ENCODE measurements around the gene PDZRN4. TPM values are rescaled to one million over a fixed set of nuclear protein-coding genes. Genes with fewer than 3 reads are reported as not detected.

The PDZRN4 gene
- total and polyA plus RNA-seq, 2 of the 4 experiments (the other 2 are of a cell fraction): not detected

DNA sequence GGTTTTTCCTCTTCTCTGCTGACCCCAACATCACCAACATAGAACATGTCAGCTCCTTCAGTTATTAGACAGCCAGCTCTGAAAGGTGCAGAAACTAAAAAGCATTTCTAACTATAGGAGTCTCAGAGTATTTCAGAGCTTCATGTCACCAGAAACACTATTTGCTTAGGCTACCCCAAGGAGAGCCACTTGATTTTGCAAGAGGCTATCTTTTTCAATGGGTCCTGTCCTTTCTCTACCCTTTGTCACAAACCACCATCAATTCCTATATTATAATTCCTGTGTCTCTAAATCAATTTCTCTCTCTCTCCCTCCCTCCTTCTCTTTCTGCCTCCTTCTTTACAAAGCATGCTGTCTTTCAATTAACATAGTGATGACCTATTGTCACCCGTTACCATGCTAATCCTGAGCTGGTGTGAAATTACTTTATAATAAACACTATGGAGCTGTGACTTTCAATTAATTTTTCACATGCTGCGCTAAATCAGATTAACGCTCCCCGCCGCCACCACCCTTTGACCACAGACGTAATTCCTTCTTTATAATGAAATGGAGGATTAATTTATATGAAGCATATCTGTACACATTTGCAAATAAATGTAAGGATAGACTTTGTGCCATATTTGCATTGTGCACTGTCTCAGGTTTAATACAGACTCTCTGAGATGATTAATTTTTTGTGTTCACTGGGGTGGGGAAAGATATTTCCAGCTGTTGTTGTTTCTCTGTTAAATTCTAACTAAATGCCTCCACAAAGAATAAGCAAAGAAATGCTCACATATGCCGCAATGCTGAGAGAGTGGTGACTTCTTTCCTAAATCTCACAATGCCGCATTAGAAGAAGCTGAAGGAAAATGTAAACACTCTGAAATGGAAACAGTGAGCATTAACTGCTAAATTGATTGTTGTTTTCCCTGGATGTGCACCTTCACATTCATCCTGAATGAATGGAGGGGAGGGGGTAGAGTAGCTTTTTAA, 418.6 kb downstream of the PDZRN4 start:
- H2AK5ac ChIP-seq (ENCODE audit: low read depth, low read length): no peak overlapping the region
- no peak overlapping the region for H2BK5ac ChIP-seq (ENCODE audit: low read depth, low read length, poor library complexity, severe bottlenecking)
- no peaks in the 10 kb centered on the region for H3K27me3 ChIP-seq (ENCODE audit: control insufficient read depth, insufficient read depth, low read length)
- H3K9me1 ChIP-seq (ENCODE audit: insufficient read depth, low read length): no peaks in the 10 kb centered on the region
- ATAC-seq (ENCODE audit: low read depth) (no peak), DNase-seq (no peak)
- no peak overlapping the region for H2BK15ac ChIP-seq (ENCODE audit: low read depth, low read length)
- intact Hi-C loops (cut with micrococcal nuclease) (no loop called here), in situ Hi-C loops (cut with MboI; ENCODE audit: low sequenced_read_pairs) (no loop called here), dilution Hi-C loops (cut with HindIII; ENCODE audit: low sequenced_read_pairs, unreplicated experiment) (no loop called here)
- H3K4me1 ChIP-seq (ENCODE audit: control insufficient read depth, insufficient read depth, low read length): no peaks in the 10 kb centered on the region
- no peak overlapping the region for H3K9ac ChIP-seq (ENCODE audit: low read depth, low read length)
- H3K4me3 ChIP-seq (ENCODE audit: insufficient read depth, low read depth, low read length): no peak overlapping the region
- H4K8ac ChIP-seq (ENCODE audit: low read depth in 2 of 2, low read length in 2 of 2): no peak overlapping the region
- no peaks in the 10 kb centered on the region for H4K20me1 ChIP-seq (ENCODE audit: insufficient read depth, low read length)
- H2AFZ ChIP-seq (replicated peaks; ENCODE audit: low read length, poor library complexity): no peak overlapping the region
- TF ChIP-seq SMC3 (IDR thresholded peaks at IDR 0.05; ENCODE audit: low read depth, low read length) (no peak), BHLHE40 (IDR thresholded peaks at IDR 0.05; ENCODE audit: low read depth, low read length) (no peak), POLR2A (IDR thresholded peaks at IDR 0.05; ENCODE audit: low read depth, low read length) (no peak)
- H3K56ac ChIP-seq (ENCODE audit: extremely low read depth, insufficient read depth, low read length): no peak overlapping the region
- BruUV-seq (replicated peaks): no TSS peak
- no peaks in the 10 kb centered on the region for H3K9me3 ChIP-seq (ENCODE audit: control insufficient read depth, insufficient read depth, low read length)
- H4K91ac ChIP-seq (ENCODE audit: insufficient read depth, low read depth, low read length): no peak overlapping the region
- WGBS, 2 experiments (ENCODE audit: extremely low coverage in 2 of 2, insufficient read length in 1 of 2): no CpG with 5 or more reads among the region's 8 CpGs
- no peak overlapping the region for H3K18ac ChIP-seq (ENCODE audit: low read depth, low read length)
- ChIA-PET CTCF (no interaction called here), POLR2A (ENCODE audit: unreplicated experiment) (no interaction called here)
- H3K4me2 ChIP-seq (ENCODE audit: low read depth, low read length): no peak overlapping the region
- H4K5ac ChIP-seq (ENCODE audit: low read depth, low read length): no peak overlapping the region
- no peaks in the 10 kb centered on the region for H3K36me3 ChIP-seq (ENCODE audit: control insufficient read depth, insufficient read depth, low read length)
- no peak overlapping the region for H3K23ac ChIP-seq (ENCODE audit: low read depth, low read length)
- no peak overlapping the region for H2BK20ac ChIP-seq (ENCODE audit: low read depth, low read length)
- no peak overlapping the region for H3K4ac ChIP-seq (ENCODE audit: low read depth, low read length)
- H2AK9ac ChIP-seq (replicated peaks; ENCODE audit: low read depth, low read length, poor library complexity): no peak overlapping the region
- H3K14ac ChIP-seq (replicated peaks; ENCODE audit: low read depth, low read length): no peak overlapping the region
- no peaks in the 10 kb centered on the region for H3K79me1 ChIP-seq (ENCODE audit: low read depth in 1 of 2, low read length in 2 of 2)
- no peak overlapping the region for H3K27ac ChIP-seq (ENCODE audit: insufficient read depth, low read length)
- no peak overlapping the region for H2BK120ac ChIP-seq (ENCODE audit: low read depth, low read length)

All from IMR-90 (cell line).